ENCODE measurements around the gene JAML.

Gene JAML

DNA sequence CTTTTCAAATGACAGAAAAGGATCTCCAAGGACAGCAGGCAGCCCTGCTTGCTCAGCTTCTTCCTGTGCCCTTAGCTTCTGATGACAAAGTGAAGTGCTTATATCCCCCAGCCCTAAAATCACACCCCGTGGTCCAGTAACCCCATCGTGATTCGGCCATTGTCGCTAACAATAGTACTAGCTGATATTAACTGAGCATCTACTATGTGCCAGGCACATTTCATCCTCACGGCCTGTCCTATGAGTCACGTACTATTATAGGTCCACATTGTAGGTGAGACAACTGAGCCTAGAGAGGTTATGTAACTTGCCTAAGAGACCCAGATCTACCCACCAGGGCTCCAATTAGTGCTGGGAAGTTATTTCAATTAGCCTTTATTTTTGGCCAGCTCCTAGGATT is 78.3 kb downstream of the JAML start:
- Mint-ChIP-seq H3K27ac (no peak overlapping the region), H3K36me3 (no peaks in the 10 kb centered on the region), H3K9me3 (no peaks in the 10 kb centered on the region), H3K27me3 (peaks cover 79% of the 10 kb centered on the region), H3K4me3 (peak overlapping the region; percentile 68), H3K4me1 (no peaks in the 10 kb centered on the region)
- ATAC-seq = no peak

DNA sequence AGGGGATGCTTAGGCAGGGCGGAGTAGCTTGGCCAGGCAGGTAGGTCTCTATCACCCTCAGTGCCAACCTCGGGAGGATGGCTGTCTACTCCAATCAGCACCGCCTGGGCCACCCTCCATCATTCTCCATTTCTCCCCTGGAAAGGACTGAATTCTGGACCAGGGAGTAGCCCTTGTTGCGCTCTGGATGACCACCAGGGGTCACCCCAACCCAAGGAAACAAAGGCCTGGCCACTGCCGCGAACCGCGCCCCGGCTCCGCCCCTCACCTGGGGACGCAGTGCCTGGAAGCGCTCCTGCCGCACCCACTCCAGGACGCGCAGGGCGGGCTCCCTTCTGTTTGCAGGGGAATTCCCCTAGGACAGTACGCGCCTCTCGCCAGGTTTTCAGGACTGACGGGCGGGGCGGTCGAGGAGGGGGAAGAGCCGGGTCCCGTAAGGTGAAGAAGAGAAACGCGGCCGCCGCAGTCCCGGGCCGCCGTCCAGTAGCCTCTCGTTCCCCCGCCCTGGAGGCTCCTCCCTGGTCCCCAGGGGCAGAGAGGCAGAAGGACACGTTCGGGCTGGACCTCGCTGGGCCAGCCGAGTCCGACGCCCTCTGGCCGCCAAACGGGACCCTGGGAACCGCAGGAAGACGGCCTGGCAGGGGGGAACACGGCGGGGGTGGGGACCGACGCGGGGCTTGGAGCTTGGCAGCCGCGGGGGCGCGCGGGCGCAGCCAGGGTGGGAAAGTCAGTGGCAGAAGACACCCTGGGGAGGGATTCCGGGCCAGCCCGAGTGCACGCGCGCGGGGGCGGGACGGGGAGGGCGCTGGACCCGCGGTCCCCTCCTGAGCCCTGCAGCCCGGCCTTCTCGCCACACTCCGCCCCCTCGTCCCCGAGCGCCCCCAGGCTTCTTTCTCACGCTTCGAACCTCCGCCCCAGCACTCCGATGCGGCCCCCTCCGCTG is 79.3 kb downstream of the JAML start:
- Mint-ChIP-seq H3K4me1 (no peaks in the 10 kb centered on the region), H3K9me3 (no peaks in the 10 kb centered on the region), H3K36me3 (no peaks in the 10 kb centered on the region), H3K27me3 (peaks cover 77% of the 10 kb centered on the region), H3K4me3 (peak overlapping the region; percentile 84), H3K27ac (peak overlapping the region; percentile 21)
- peak; percentile 93 for ATAC-seq

GRCh38 chr11:118144301-118145268 is 80.2 kb downstream of the JAML start:
- Mint-ChIP-seq H3K4me3 (no peak overlapping the region), H3K9me3 (no peaks in the 10 kb centered on the region), H3K27me3 (peaks cover 76% of the 10 kb centered on the region), H3K36me3 (no peaks in the 10 kb centered on the region), H3K27ac (no peak overlapping the region), H3K4me1 (no peaks in the 10 kb centered on the region)
- ATAC-seq = no peak
